Measurements from ENCODE around the gene IDH3B.
A peak's percentile ranks its signal among the peaks of the same experiment; 100 is the strongest.
"Not testable (repeated sequence)": the region's sequence is repeated elsewhere in the genome, so short reads cannot be mapped to it uniquely, and the experiment has no call there.

The IDH3B gene

GRCh38 chr20:2688041-2688591 lies 24.1 kb upstream of the IDH3B start:
- DNase-seq (peak; percentile 79 to 87), ATAC-seq (peak; percentile 87)
- H3K9me3 Mint-ChIP-seq, result no peaks in the 10 kb centered on the region
- H3K4me1 Mint-ChIP-seq, result peaks cover 31% of the 10 kb centered on the region
- H3K27me3 Mint-ChIP-seq, result peaks cover 50% of the 10 kb centered on the region
- H3K27ac Mint-ChIP-seq, result peak overlapping the region in 1 of 2 donors; percentile 7
- peak overlapping the region; percentile 55 to 61 for H3K4me3 Mint-ChIP-seq

- H3K4me1 Mint-ChIP-seq, result peaks cover 31% of the 10 kb centered on the region
- H3K27me3 Mint-ChIP-seq, result peaks cover 56% of the 10 kb centered on the region
- no peak for DNase-seq
- H3K4me3 Mint-ChIP-seq, result peak overlapping the region in 1 of 2 donors; percentile 61
- H3K9me3 Mint-ChIP-seq, result no peaks in the 10 kb centered on the region
- H3K27ac Mint-ChIP-seq, result peak overlapping the region in 1 of 2 donors; percentile 70
- no peak for ATAC-seq
Measured at GRCh38 chr20:2687514-2687913, 23.5 kb upstream of the IDH3B start.

GRCh38 chr20:2684817-2685216 lies 20.8 kb upstream of the IDH3B start:
- DNase-seq, H3K27ac Mint-ChIP-seq, H3K9me3 Mint-ChIP-seq, H3K4me3 Mint-ChIP-seq, ATAC-seq: not testable (repeated sequence)
- peaks cover 14% of the 10 kb centered on the region for H3K4me1 Mint-ChIP-seq
- peaks cover 50% of the 10 kb centered on the region for H3K27me3 Mint-ChIP-seq

- peaks cover 44% of the 10 kb centered on the region for H3K27me3 Mint-ChIP-seq
- H3K4me1 Mint-ChIP-seq, DNase-seq, ATAC-seq, H3K4me3 Mint-ChIP-seq, H3K9me3 Mint-ChIP-seq, H3K27ac Mint-ChIP-seq: not testable (repeated sequence)
Measured at GRCh38 chr20:2682040-2682439, 18.0 kb upstream of the IDH3B start.

GRCh38 chr20:2680046-2680445 lies 16.0 kb upstream of the IDH3B start:
- no peak overlapping the region for H3K4me3 Mint-ChIP-seq

GRCh38 chr20:2673453-2673852 lies 9.4 kb upstream of the IDH3B start:
- H3K27ac Mint-ChIP-seq, result no peak overlapping the region
- H3K4me3 Mint-ChIP-seq, result no peak overlapping the region
- no peaks in the 10 kb centered on the region for H3K27me3 Mint-ChIP-seq
- no peaks in the 10 kb centered on the region for H3K9me3 Mint-ChIP-seq
- no peak for ATAC-seq
- H3K4me1 Mint-ChIP-seq, result no peaks in the 10 kb centered on the region
- no peak for DNase-seq

More at GRCh38 chr20:2680046-2680445, 16.0 kb upstream of the IDH3B start:
- Mint-ChIP-seq H3K27me3 (peaks cover 40% of the 10 kb centered on the region), H3K27ac (no peak overlapping the region), H3K9me3 (no peaks in the 10 kb centered on the region), H3K4me1 (no peaks in the 10 kb centered on the region)
- ATAC-seq (no peak), DNase-seq (no peak)

GRCh38 chr20:2672446-2672845 lies 8.4 kb upstream of the IDH3B start:
- ATAC-seq (no peak), DNase-seq (no peak)
- H3K4me1 Mint-ChIP-seq, result no peaks in the 10 kb centered on the region
- no peak overlapping the region for H3K4me3 Mint-ChIP-seq
- H3K27ac Mint-ChIP-seq, result no peak overlapping the region
- no peaks in the 10 kb centered on the region for H3K27me3 Mint-ChIP-seq
- no peaks in the 10 kb centered on the region for H3K9me3 Mint-ChIP-seq

GRCh38 chr20:2671977-2672376 lies 8.0 kb upstream of the IDH3B start:
- Mint-ChIP-seq H3K9me3 (no peaks in the 10 kb centered on the region), H3K27ac (no peak overlapping the region), H3K27me3 (no peaks in the 10 kb centered on the region), H3K4me1 (no peaks in the 10 kb centered on the region), H3K4me3 (no peak overlapping the region)
- DNase-seq (no peak), ATAC-seq (peak; percentile 43)

GRCh38 chr20:2663364-2663886 lies 591 bp downstream of the IDH3B start:
- no peak for ATAC-seq
- no peaks in the 10 kb centered on the region for H3K9me3 Mint-ChIP-seq
- peaks cover 46% of the 10 kb centered on the region for H3K4me1 Mint-ChIP-seq

GRCh38 chr20:2659547-2659946 lies 4.5 kb downstream of the IDH3B start:
- H3K4me3 Mint-ChIP-seq, result no peak overlapping the region
- DNase-seq (no peak), ATAC-seq (no peak)

More at GRCh38 chr20:2663364-2663886, 591 bp downstream of the IDH3B start:
- peak overlapping the region; percentile 90 to 91 for H3K4me3 Mint-ChIP-seq
- no peak for DNase-seq
- H3K27ac Mint-ChIP-seq, result peak overlapping the region; percentile 96 to 98
- no peaks in the 10 kb centered on the region for H3K27me3 Mint-ChIP-seq

GRCh38 chr20:2658414-2659354 lies 5.3 kb downstream of the IDH3B start:
- Mint-ChIP-seq H3K9me3 (no peaks in the 10 kb centered on the region), H3K27ac (peak overlapping the region; percentile 22 to 76), H3K4me1 (peaks cover 78% of the 10 kb centered on the region), H3K4me3 (peak overlapping the region in 1 of 2 donors; percentile 27), H3K27me3 (no peaks in the 10 kb centered on the region)
- DNase-seq (no peak), ATAC-seq (peak; percentile 39)

More at GRCh38 chr20:2659547-2659946, 4.5 kb downstream of the IDH3B start:
- Mint-ChIP-seq H3K27me3 (no peaks in the 10 kb centered on the region), H3K27ac (peak overlapping the region in 1 of 2 donors; percentile 30), H3K4me1 (peaks cover 75% of the 10 kb centered on the region), H3K9me3 (no peaks in the 10 kb centered on the region)

- no peaks in the 10 kb centered on the region for H3K9me3 Mint-ChIP-seq
- no peak for DNase-seq
- no peak overlapping the region for H3K4me3 Mint-ChIP-seq
- H3K4me1 Mint-ChIP-seq, result peaks cover 71% of the 10 kb centered on the region
- ATAC-seq, result no peak
- H3K27me3 Mint-ChIP-seq, result no peaks in the 10 kb centered on the region
- H3K27ac Mint-ChIP-seq, result peak overlapping the region in 1 of 2 donors; percentile 75
Measured at GRCh38 chr20:2657674-2658073, 6.3 kb downstream of the IDH3B start.

- peak overlapping the region in 1 of 2 donors; percentile 75 for H3K27ac Mint-ChIP-seq
- H3K9me3 Mint-ChIP-seq, result no peaks in the 10 kb centered on the region
- H3K4me3 Mint-ChIP-seq, result no peak overlapping the region
- no peaks in the 10 kb centered on the region for H3K27me3 Mint-ChIP-seq
- peaks cover 66% of the 10 kb centered on the region for H3K4me1 Mint-ChIP-seq
- DNase-seq (no peak), ATAC-seq (no peak)
Measured at GRCh38 chr20:2657241-2657640, 6.8 kb downstream of the IDH3B start.

- DNase-seq (no peak), ATAC-seq (no peak)
- Mint-ChIP-seq H3K27ac (peak overlapping the region; percentile 66 to 71), H3K4me1 (peaks cover 60% of the 10 kb centered on the region), H3K9me3 (no peaks in the 10 kb centered on the region), H3K27me3 (no peaks in the 10 kb centered on the region), H3K4me3 (peak overlapping the region in 1 of 2 donors; percentile 49)
Measured at GRCh38 chr20:2656471-2657117, 7.4 kb downstream of the IDH3B start.

GRCh38 chr20:2655331-2656116 lies 8.5 kb downstream of the IDH3B start:
- peak overlapping the region in 1 of 2 donors; percentile 97 for H3K27ac Mint-ChIP-seq
- no peaks in the 10 kb centered on the region for H3K27me3 Mint-ChIP-seq
- H3K4me1 Mint-ChIP-seq, result peaks cover 62% of the 10 kb centered on the region
- no peak for ATAC-seq
- no peaks in the 10 kb centered on the region for H3K9me3 Mint-ChIP-seq
- peak overlapping the region; percentile 95 to 96 for H3K4me3 Mint-ChIP-seq
- no peak for DNase-seq

All from stimulated activated naive CD8-positive, alpha-beta T cell treated with anti-CD3 and anti-CD28 coated beads, Interleukin-15, amount 100 ng/mL, for 72 hours (primary cell).